Non-pigmented ciliary epithelial cell (primary cell): ENCODE data around the gene CHDH.

Source experiments
- DNase-seq: peaks from one replicate; pipeline ENCODE4 v3.0.0-alpha.2; 2010; ENCODE audit warnings: low read depth

The CHDH gene, protein sequence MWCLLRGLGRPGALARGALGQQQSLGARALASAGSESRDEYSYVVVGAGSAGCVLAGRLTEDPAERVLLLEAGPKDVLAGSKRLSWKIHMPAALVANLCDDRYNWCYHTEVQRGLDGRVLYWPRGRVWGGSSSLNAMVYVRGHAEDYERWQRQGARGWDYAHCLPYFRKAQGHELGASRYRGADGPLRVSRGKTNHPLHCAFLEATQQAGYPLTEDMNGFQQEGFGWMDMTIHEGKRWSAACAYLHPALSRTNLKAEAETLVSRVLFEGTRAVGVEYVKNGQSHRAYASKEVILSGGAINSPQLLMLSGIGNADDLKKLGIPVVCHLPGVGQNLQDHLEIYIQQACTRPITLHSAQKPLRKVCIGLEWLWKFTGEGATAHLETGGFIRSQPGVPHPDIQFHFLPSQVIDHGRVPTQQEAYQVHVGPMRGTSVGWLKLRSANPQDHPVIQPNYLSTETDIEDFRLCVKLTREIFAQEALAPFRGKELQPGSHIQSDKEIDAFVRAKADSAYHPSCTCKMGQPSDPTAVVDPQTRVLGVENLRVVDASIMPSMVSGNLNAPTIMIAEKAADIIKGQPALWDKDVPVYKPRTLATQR

DNA sequence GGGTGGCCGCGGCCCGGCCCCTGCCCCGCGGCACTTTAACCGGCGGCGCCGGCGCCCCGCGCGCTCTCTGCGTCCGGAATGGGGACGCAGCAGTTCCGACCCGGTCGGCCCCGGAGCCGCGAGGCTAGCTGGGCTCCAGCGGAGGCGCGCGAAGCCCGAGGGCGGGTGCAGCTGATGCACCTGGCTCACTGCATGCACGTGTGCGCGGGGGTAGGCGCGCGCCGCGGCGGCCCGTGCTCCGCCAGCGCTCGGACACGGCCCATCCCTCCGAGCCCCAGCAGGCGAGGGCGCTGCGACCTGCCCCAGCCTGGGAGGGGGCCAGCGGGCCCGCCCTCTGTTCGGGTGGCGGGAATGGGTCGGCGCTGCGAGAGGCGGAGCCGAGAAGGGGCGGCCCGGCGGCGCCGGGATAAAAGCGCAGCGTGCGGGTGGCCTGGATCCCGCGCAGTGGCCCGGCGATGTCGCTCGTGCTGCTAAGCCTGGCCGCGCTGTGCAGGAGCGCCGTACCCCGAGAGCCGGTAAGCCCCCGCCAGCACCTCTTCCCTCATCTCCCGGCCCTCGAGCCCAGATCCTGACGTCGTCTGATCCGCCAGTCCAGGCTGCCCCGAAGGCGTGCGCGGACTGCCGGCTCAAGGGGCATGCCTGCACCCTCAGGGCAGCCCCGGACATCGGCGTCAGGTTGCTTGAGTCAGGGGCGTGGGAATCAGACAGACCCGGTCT is at the start of gene CHDH, which contains the start of gene IL17RB:
Gene CHDH (minus strand): TSS at position 286 of the 717 bp plus-strand sequence. CDS start 22,411 bp downstream, outside the sequence.
Gene IL17RB (plus strand): TSS at position 435 of the 717 bp plus-strand sequence. CDS start 21 bp downstream, at position 456.
- no peak for DNase-seq

DNA sequence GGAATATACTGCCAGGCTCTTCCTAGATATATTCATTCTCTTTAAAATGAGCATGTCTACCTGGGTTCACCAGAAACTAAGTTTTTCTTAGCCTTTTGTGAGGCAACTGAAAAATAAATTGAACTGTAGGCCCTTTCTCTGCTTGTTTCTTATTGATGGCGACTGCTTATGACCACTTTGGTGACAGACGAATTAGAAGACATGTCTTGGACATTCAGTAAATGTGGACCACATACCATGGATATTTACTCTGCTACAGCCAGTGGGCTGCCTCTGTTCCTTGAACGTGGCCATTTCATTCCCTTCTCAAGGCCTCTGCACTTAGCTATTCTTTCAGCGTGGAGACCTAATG is 46.0 kb upstream of the CHDH start:
- no peak for DNase-seq

DNA sequence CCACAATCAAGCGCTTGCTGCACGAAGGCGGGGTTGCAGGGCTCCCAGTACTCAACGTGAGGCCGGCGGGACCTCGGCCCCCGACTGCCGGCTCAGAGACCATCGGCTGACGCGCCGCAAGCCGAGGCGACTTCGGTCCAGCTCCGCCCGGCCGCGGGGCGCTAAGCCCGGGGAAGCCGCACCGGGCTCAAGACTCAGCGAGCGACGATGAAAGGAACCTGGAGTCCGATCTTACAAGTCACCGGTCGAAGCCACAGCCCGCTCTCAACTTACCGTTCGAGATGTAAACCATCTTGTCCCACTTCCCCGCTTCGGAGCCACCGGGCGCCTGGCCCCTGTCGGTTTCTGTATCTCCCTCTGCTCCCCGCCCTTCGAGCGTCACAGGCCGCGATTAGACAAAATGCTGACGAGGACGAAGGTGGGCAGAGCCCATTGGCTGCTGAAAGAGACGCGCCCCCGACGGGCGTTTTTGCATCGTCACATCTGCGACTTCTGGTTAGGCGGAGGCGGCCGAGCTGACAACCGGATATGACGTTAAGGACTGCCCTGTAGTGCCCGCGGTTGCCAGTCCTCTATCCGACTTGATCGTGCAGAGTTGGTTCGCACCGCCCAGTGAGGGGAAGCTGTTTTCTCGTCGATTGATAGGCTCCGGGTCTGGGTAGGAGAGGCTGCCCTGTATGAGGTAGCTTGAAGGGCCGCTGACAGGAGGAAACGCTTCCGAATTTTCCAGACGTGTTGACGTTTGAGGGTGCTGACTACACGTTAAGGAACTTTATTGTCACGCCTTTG is 45.5 kb upstream of the CHDH start, which contains the start of gene SELENOK:
Gene SELENOK (minus strand): TSS at position 363 of the 789 bp plus-strand sequence.
- DNase-seq: peak; percentile 97

DNA sequence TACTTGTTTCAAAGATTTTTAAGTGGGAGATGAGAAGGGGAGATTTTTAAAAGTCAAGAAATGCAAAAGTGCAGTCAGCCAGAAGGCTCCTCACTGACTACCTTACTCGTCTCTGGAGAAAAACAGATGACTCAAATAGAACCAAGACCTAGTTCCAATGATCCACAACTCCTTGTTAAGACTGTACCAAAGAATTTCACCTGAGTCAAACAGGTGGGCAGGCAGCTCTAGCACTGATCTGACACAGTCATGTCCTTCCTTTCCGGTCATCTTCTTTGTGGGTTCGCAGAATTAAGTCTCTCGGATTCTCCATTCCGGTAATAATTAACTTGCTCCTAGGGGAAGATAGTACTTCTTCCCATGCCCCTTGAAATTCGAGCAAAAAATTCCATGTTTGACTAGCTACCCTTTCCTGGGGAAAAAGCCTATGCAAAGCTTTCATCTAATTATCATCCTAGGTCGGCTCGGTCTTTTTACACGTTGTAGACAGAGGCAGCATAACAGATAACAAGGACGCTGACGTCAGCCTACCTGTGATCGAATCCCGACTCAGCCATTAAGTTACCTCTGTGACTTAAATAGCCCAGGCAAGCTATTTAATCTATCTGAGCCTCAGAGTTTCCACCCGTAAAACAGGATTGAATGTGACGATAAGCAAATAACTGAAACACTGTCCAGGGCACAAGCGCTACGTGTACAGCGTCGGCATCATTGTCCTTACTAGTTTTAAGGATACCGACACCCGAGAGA is 44.7 kb upstream of the CHDH start:
- DNase-seq: no peak

DNA sequence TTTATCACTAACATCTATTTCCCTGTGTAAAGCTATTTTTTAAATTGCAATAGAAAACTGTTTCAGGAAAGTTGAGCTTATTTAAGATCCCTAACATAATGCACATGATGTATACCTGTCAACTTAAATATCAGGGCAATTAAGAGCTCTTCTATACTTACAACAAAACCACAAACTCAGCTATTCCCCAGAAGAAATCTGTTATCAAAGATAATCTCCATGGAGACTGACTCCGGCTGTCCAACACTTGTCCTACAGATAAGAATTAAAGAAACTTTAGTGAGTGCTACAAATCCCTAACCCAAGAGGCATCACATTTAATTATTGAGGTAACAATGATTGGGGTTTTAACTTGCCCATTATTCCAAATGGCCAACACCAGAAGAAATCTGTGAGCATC is 42.0 kb upstream of the CHDH start:
- no peak for DNase-seq

DNA sequence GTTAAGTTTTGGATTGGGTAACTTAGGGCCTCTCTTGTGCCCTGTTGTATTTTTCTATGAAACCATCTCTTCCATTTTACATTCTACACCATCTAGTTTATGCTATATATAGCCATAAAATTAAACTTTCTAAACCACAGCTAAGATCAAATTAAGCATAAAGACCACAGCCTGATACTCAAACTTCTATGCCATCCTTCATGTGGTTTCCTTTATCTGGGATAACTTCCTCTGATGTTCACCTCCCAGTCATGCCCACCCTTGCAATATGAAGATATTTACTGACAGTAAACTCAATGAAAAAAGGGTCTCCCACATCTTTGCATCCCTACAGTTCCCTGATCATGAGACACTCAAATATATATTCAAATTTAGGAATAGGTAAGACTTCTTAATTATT is 41.2 kb upstream of the CHDH start:
- no peak for DNase-seq

DNA sequence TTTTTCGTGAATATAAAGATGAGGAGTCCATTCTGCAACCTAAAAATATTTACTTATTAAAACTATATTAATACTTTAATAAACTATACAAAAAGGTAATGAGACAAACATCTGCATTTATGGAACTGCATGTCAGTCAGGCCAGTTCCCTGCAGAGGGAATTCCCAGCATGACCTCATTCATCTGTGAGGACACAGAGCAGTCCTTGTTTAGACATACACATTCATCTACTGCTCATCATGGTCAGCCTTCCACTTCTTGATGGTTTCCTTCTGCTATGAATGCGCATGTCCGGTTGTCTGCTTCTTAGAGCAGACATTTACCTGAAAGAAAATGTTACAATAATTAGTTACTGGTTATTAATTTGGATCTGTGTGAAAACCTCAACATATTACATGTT is 39.0 kb upstream of the CHDH start:
- no peak for DNase-seq

DNA sequence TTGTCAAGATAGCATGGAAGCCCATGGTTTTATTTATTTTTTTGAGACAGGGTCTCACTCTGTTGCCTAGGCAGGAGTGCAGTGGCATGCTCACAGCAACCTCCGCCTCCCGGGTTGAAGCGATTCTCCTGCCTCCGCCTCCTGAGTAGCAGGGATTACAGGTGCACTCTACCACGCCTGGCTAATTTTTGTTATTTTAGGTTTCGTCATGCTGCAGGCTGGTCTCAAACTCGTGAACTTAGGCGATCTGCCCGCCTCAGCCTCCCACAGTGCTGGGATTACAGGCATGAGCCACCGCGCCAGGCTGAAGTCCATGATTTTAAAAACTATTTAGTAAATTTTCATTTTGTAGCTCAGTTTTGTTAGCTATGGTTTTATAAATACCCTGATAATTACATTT is 38.4 kb upstream of the CHDH start:
- DNase-seq: no peak

DNA sequence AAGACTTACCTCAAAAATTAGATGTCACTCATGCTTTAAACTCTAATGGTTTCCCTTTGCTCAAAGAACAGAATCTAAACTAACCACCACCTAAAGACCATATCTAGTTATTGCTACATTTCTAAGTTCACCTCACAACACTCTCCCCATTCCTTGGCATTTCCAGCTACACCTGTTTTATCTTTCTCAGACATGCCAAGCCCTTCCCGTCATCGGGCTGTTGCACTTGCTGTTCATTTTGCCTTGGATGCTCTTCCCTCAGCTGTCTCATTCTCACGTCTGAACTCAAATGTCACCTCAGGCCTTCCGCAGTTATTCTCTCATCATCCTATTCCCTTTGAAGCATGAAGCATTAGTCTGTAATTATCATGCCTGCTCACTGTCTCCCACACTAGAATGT is 36.8 kb upstream of the CHDH start:
- DNase-seq: no peak

DNA sequence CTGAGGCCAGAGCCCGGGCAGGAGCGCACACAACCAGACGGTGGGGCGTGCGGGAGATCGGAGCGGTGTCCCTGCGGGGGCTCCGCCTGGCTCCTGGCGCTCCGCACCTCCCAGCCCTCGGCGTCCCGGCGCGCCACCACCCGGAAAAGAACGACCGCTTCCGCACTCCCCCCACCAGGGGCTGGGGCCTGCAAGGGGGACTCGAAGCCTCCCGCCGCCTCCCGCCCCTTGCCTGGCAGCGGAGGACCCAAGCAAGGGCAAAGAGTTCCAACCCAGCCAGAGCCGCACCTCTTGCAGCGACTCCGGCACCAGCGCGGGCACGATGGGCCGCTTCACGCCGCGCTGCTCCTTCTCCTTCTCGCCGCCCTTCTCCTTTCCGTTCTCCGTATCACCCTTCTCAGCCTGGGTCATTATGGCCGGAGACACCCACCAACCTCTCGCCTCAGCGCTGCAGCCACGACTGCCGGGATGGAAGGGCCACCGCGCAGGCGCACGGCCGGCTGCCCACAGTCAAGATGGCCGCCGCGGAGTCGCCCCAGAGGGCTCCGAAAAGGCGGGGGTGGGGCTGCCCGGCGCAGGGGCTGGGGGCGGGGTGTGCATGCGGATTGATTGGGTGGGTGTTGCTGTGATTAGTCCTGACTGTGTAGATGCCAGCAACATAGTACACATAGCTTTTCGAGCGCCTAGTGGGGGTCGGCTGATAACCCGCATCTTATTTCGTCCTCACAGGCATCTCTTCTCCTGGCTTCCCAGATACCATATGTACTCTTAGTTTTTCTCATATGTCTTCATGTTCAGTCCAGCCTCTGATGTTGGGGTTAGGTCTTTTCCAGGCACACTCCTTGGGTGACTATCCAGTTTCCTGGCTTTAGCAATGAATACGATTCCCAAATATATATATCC is 35.7 kb upstream of the CHDH start, which contains the start of gene ACTR8:
Gene ACTR8 (minus strand): TSS at position 462 of the 903 bp plus-strand sequence. CDS start 51 bp downstream, at position 411.
- peak; percentile 37 for DNase-seq

DNA sequence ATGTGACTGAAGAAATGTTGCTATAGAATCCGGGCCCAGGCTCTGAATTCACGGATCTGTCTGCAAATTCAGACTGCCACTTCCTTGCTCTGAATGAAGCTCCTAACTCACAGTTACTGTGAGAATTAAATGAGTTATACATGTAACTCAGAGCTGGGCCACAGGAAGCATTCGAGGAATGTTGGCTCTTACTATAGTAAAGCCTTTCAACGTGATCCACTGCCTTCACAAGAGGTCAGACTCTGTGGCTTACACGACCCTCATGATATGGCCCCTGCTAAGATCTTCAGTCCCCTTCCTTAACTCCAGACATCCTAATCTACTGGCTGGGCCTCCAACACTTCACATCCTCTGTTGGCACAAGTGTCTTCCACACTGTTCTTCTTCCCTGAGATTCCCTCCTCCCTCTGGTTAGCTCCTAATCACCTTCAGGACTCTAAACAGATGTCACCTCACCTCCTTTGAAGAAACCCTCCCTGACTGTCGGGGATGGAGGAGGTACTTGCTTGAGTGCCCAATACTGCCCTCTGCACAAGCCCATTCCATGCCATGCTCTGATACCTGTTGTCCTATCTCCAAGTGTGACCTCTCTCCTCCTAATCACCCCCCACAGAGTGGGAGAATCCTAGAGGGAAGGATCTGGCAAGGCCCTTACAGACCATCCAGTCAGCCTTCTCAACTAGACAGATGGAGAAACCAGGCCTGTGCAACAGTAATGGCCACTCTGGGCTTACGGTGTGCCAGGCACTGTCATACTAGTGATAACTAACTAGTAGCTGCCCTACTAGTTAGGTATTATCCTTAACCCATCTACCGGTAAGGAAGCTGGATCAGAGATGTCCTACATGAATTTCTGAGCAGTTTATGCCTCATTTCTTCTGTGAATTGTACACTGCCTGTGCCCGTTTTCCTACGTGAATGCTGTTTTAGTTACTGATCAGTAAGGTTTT is 34.5 kb upstream of the CHDH start:
- DNase-seq: no peak

DNA sequence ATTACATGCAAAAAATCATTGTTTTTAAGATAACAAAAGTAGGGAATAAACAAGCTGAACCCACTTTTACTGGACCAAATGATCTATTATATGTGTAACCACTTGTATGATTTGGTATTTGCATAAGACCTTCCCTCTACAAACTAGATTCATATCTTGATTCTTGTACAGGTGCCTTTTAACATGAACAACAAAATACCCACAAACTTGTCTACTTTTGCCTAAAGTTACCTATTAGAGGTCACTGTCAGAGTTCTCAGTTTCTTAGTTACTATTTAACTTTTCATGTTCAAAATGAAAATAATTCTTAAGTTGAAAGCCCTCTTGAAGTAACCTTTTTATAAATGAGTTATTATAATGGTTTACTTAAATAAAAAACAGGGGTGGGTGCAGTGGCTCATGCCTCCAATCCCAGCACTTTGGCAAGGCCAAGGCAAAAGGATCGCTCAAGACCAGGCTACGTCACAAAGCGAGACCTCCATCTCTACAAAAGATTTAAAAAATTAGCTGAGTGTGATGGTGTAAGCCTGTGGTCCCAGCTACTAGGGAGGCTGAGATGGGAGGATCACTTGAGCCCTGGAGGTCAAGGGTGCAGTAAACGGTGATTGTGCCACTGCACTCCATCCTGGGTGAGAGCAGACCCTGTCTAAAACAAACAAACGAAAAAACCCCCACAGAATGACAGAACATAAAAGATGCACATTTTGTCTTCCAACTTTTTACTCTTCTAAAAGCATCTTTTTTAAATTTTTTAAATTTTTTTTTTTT is 19.7 kb upstream of the CHDH start:
- no peak for DNase-seq

DNA sequence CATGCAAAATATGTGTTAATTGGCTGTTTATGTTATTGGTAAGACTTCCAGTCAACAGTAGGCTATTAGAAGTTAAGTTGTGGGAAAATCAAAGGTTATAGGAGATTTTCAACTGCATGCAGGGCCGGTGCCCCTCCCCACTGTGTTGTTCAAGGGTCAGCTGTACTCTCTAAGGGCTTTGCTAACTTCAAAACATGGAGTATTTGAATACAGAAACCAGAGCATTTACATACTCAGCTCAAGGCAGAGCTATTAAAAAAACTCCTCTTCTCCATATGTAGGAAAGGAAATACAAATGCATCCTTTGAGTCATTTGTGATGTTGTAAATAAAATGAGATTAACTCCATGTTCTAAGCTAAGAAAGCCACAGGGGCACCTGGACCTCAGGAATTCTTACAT is 16.9 kb upstream of the CHDH start:
- DNase-seq: no peak

DNA sequence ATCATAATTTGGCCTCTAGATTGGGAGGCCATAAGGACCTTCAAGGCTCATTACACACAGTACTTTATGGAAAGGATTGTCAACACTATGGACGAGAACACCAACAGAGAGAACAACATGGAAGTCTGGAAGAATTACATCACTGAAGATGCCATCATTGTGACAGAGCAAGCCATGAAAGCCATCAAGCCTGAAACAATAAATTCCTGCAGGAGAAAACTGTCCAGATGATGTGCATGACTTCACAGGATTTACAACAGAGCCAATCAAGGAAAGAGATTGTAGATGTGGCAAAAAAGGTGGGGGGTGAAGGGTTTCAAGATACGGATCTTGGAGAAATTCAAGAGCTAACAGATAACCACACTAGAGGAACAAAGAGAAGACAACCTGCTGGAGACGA is 16.0 kb upstream of the CHDH start:
- no peak for DNase-seq

DNA sequence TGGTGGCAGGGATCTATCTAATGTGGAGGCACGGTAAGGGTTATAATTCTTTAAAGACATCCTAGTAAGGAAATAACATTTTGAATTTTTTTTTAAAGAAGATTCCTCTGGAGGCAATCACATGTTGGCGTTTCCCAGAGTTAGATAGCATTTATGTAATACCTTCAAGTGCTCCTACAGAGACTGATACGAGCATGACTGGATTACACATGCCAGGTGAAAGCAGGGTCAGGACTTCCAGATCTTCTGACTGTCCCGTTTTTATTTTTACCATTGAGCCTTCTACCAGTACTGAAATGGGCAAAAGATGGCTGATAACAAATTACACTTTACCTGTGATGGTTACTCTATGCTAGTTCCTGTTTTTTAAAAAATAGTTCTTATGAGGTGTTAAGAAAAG is 14.0 kb upstream of the CHDH start:
- no peak for DNase-seq

DNA sequence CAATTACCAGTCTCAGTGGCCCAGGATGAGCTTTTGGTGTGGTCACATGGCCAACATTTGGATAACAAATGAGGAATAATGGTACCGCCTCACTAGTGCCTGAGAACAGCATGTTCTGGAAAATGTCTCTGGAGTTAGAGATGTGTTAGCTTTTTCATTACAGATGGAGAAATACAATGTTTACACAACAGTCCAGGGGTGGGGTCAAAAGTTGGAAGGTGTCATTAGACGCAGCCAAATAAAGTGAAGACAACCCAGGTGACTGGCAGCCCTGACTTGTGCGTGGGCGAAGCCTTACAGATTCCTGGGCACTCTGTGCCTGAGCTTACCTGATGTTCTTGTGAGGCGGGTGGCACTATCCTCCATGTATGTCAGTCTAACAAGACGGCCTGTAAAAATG is 13.0 kb upstream of the CHDH start:
- no peak for DNase-seq

DNA sequence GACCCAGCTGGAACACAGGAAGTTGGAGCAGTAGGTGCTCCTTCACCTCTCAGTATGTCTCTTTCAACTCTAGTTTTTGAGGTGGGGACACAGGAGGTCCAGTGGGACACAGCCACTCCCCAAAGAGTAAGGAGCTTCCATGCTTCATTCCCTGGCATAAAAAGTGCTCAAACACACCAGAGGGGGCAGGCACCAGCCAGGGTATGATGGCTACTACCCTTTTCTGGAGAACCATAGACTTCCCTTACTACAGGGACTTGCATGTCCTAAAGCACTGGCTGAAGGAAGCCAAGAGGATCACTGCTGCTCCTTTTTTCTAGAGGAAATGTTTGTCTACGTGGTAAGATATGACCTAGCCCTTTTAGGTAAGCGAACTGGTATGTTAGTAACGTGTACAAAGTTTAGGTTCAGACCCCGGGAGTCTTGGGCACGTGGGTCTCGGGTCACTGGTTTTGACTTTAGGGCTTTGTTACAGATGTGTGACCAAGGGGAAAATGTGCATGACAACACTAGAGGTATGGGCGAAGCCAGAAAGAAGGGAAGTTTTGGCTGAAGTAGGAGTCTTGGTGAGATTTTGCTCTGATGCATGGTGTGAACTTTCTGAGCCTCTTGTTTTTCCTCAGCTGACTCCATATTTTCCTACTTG is 12.0 kb upstream of the CHDH start:
- DNase-seq: no peak

DNA sequence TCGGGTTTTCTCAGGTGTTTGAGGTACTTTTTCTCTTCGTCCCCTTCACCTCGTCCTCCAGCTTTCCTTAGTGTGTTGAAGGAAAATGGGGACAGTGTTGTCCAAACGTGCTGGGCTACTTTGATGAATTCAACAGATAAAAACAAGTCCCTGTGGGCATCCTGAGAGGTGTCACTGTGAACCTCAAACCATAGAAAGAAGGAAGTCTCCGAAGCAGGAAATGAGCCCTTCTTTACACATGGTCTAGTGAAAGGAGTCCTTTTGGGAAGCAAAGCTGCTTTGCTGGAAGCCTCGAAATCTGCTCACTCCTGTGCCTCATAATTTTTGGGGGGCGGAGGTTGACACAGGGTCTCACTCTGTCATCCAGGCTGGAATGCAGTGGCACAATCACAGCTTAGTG is 10.7 kb upstream of the CHDH start:
- no peak for DNase-seq
